Measurements from ENCODE around the gene ADAP1.

DNA sequence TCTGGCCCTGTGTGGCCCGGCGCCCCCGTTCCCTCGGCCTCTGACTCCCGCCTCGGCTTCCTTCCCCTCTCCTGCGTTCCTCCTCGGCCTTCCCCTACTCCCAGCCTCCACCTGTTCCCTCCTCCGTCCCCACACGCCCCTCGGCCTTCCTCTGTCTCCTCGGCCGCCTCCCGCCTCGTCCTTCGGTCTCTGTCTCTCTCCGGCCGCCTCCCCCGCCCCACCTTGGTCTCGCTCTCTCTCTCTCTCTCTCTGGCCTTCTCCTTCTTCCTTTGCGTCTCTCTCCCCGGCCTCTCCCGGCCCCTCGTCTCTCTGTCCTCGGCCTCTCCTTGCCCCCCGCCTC is 77.5 kb downstream of the ADAP1 start:
- no peak for TF ChIP-seq POLR2A (IDR thresholded peaks at IDR 0.05)
- TF ChIP-seq, protein P1, sequence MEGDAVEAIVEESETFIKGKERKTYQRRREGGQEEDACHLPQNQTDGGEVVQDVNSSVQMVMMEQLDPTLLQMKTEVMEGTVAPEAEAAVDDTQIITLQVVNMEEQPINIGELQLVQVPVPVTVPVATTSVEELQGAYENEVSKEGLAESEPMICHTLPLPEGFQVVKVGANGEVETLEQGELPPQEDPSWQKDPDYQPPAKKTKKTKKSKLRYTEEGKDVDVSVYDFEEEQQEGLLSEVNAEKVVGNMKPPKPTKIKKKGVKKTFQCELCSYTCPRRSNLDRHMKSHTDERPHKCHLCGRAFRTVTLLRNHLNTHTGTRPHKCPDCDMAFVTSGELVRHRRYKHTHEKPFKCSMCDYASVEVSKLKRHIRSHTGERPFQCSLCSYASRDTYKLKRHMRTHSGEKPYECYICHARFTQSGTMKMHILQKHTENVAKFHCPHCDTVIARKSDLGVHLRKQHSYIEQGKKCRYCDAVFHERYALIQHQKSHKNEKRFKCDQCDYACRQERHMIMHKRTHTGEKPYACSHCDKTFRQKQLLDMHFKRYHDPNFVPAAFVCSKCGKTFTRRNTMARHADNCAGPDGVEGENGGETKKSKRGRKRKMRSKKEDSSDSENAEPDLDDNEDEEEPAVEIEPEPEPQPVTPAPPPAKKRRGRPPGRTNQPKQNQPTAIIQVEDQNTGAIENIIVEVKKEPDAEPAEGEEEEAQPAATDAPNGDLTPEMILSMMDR (IDR thresholded peaks at IDR 0.05), result no peak

Measured in adrenal gland (tissue), 5 donors.